GM23338 (cell line): Measurements from ENCODE around the gene SYNE1. TPM values are rescaled to one million over a fixed set of nuclear protein-coding genes. Genes with fewer than 3 reads are reported as not detected.

ENCODE experiments used
- ATAC-seq: fragments of 200-7000 bp; cut with Tn5 transposase; 3 replicates; pipeline ENCODE4 v1.9.1; 2020
- DNase-seq: peaks from one replicate; pipeline ENCODE4 v3.0.0-alpha.2; 2015; ENCODE audit warnings: low spot score
- H2AFZ ChIP-seq: fragments of 200-600 bp; sonication (generic); 2 replicates; pipeline ENCODE4 v1.8.0; 2016; ENCODE audit warnings: antibody characterized with exemption, mild to moderate bottlenecking, moderate library complexity
- H3F3A ChIP-seq: fragments of 200-600 bp; sonication (generic); replicated peaks from 2 replicates; pipeline ENCODE4 v1.8.0; 2017; ENCODE audit warnings: antibody characterized with exemption, mixed run types, low read depth
- H3K27ac ChIP-seq: fragments of 200-600 bp; sonication (generic); 2 replicates; pipeline ENCODE4 v1.6.1; 2016; ENCODE audit warnings: low read depth
- H3K27me3 ChIP-seq: fragments of 200-600 bp; sonication (generic); 2 replicates; pipeline ENCODE4 v1.8.0; 2016; ENCODE audit warnings: mild to moderate bottlenecking, mixed run types, moderate library complexity; ENCODE audit not compliant: insufficient read depth
- H3K36me3 ChIP-seq: fragments of 200-600 bp; sonication (generic); 2 replicates; pipeline ENCODE4 v1.8.0; 2016; ENCODE audit warnings: mild to moderate bottlenecking; ENCODE audit not compliant: insufficient read depth
- H3K4me1 ChIP-seq: fragments of 200-600 bp; sonication (generic); 2 replicates; pipeline ENCODE4 v1.8.0; 2016; ENCODE audit warnings: mild to moderate bottlenecking, moderate library complexity; ENCODE audit not compliant: insufficient read depth
- H3K4me2 ChIP-seq: fragments of 200-600 bp; sonication (generic); 2 replicates; pipeline ENCODE4 v1.7.1; 2017; ENCODE audit warnings: mixed run types
- H3K4me3 ChIP-seq: fragments of 200-600 bp; sonication (generic); 2 replicates; pipeline ENCODE4 v1.6.1; 2016; ENCODE audit warnings: mixed run types
- H3K79me2 ChIP-seq: fragments of 200-600 bp; sonication (generic); replicated peaks from 2 replicates; pipeline ENCODE4 v1.8.0; 2017; ENCODE audit warnings: mild to moderate bottlenecking; ENCODE audit not compliant: insufficient read depth
- H3K9me2 ChIP-seq: fragments of 200-600 bp; sonication (generic); 2 replicates; pipeline ENCODE4 v1.8.0; 2017; ENCODE audit not compliant: insufficient read depth
- H4K20me1 ChIP-seq: fragments of 200-600 bp; sonication (generic); replicated peaks from 2 replicates; pipeline ENCODE4 v1.8.0; 2017; ENCODE audit warnings: mild to moderate bottlenecking; ENCODE audit not compliant: insufficient read depth
- H3K27ac Mint-ChIP-seq: 2 replicates; pipeline ENCODE4 v1.8.0; 2020; ENCODE audit warnings: inconsistent platforms, mild to moderate bottlenecking, moderate library complexity, mixed read lengths
- H3K27me3 Mint-ChIP-seq: 3 replicates; pipeline ENCODE4 v1.8.0; 2022; ENCODE audit warnings: low read depth, mild to moderate bottlenecking, moderate library complexity, mixed read lengths, inconsistent platforms; ENCODE audit not compliant: insufficient read depth, poor library complexity
- H3K36me3 Mint-ChIP-seq: 3 replicates; pipeline ENCODE4 v1.8.0; 2021; ENCODE audit warnings: low read depth, mild to moderate bottlenecking, inconsistent platforms, moderate library complexity, mixed read lengths
- H3K4me1 Mint-ChIP-seq: 3 replicates; pipeline ENCODE4 v1.8.0; 2020; ENCODE audit warnings: mild to moderate bottlenecking, inconsistent platforms, mixed read lengths
- H3K4me3 Mint-ChIP-seq: 3 replicates; pipeline ENCODE4 v1.8.0; 2021; ENCODE audit warnings: moderate library complexity, mild to moderate bottlenecking, inconsistent platforms, mixed read lengths
- H3K9me3 Mint-ChIP-seq: 3 replicates; pipeline ENCODE4 v1.8.0; 2020; ENCODE audit warnings: moderate library complexity, mild to moderate bottlenecking, inconsistent platforms, mixed read lengths
- CREB1 ChIP-seq: fragments of 250-450 bp; sonication (Bioruptor Pico); IDR thresholded peaks from 2 replicates; pipeline ENCODE4 v1.5.0; 2020; ENCODE audit warnings: low read depth, mild to moderate bottlenecking, moderate library complexity
- EZH2 ChIP-seq: fragments of 200-600 bp; sonication (generic); IDR thresholded peaks from one replicate; pipeline ENCODE4 v1.8.0; 2017; ENCODE audit warnings: antibody characterized with exemption, mild to moderate bottlenecking, low read depth; ENCODE audit not compliant: unreplicated experiment
- EZH2phosphoT487 ChIP-seq: fragments of 200-600 bp; sonication (generic); IDR thresholded peaks from one replicate; pipeline ENCODE4 v1.8.1; 2018; ENCODE audit warnings: antibody characterized with exemption; ENCODE audit not compliant: unreplicated experiment
- JUNB ChIP-seq: IDR thresholded peaks from one replicate; pipeline ENCODE4 v1.6.1; 2016; ENCODE audit warnings: antibody characterized with exemption; ENCODE audit not compliant: unreplicated experiment
- NANOG ChIP-seq: IDR thresholded peaks from 2 replicates; pipeline ENCODE4 v1.6.1; 2016; ENCODE audit warnings: antibody characterized with exemption, borderline replicate concordance
- POLR2AphosphoS5 ChIP-seq: IDR thresholded peaks from 2 replicates; pipeline ENCODE4 v1.6.1; 2016; ENCODE audit warnings: antibody characterized with exemption, low read depth
- STAT1 ChIP-seq: IDR thresholded peaks from one replicate; pipeline ENCODE4 v1.6.1; 2016; ENCODE audit warnings: antibody characterized with exemption; ENCODE audit not compliant: unreplicated experiment
- ZNF114 ChIP-seq: fragments of 250-450 bp; sonication (Bioruptor Pico); IDR thresholded peaks from 2 replicates; pipeline ENCODE4 v1.5.0; 2020; ENCODE audit warnings: mild to moderate bottlenecking, moderate library complexity
- ZNF331 ChIP-seq: fragments of 250-450 bp; sonication (Bioruptor Pico); IDR thresholded peaks from 2 replicates; pipeline ENCODE4 v1.5.0; 2020; ENCODE audit warnings: low read depth, mild to moderate bottlenecking, moderate library complexity
- polyA plus RNA-seq: library from polyadenylated mRNA; unstranded; fragments of >200 nt; fragmentation: Nextera tagmentation; extraction: Ambion mirVana; gene quantifications from 2 replicates; pipeline ENCODE4 v1.2.1, GENCODE V29; 2016
- total RNA-seq: library from RNA; depleted of rRNA; stranded (reverse); fragments of >200 nt; shearing (Covaris generic); gene quantifications from 2 replicates; pipeline ENCODE4 v1.2.3, GENCODE V29; 2014
- TF ChIP-seq, protein P1 (sequence below): IDR thresholded peaks from one replicate; pipeline ENCODE4 v1.6.1; 2018; ENCODE audit warnings: antibody characterized with exemption; ENCODE audit not compliant: unreplicated experiment
- TF ChIP-seq, protein P2 (sequence below), 2 experiments: fragments of 200-600 bp in 1 of 2; sonication (generic) in 1 of 2; conservative IDR thresholded peaks; 2 replicates each; pipeline versions ENCODE4 v1.5.1 to v1.6.1; 2016 to 2017; ENCODE audit warnings: antibody characterized with exemption in 2 of 2, low read depth in 2 of 2, mild to moderate bottlenecking in 2 of 2, moderate library complexity in 1 of 2
- TF ChIP-seq, protein P3 (sequence below): IDR thresholded peaks from 2 replicates; pipeline ENCODE4 v1.6.1; 2016; ENCODE audit warnings: antibody characterized with exemption
- TF ChIP-seq, protein P4 (sequence below): fragments of 250-450 bp; sonication (Bioruptor Pico); IDR thresholded peaks from 2 replicates; pipeline ENCODE4 v1.5.0; 2020; ENCODE audit warnings: mild to moderate bottlenecking, moderate library complexity

Gene SYNE1
- total and polyA plus RNA-seq, 2 experiments from 2014 or later, result 3.9 to 13.6 TPM

DNA sequence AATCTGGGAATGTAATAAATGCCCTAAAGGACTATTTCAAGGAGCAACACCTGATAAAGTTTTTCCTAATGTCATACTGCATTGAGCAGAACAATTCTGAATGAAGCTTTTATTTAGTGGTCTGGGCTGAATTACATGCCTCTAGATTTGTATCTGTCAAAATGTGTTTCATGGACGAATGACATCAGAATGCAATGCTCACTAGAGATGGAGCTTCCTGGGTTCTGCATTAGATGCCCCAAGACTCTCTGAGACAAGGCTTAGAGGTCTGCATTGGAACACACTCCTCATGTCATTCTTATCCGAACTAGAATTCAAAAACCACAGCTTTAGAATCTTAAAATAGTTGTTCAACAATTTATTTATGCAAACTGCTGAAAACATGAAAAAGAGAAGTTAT lies 62.0 kb downstream of the SYNE1 start:
- H3K4me1 Mint-ChIP-seq, result peaks cover 18% of the 10 kb centered on the region
- no peak overlapping the region for H3K27ac Mint-ChIP-seq
- no peaks in the 10 kb centered on the region for H3K9me3 Mint-ChIP-seq
- Histone ChIP-seq H3K27me3 (no peaks in the 10 kb centered on the region), H3K4me3 (no peak overlapping the region), H3K9me2 (no peaks in the 10 kb centered on the region), H2AFZ (no peak overlapping the region), H3K79me2 (no peaks in the 10 kb centered on the region), H3F3A (no peaks in the 10 kb centered on the region), H3K4me1 (peaks cover 22% of the 10 kb centered on the region; the same call in 1 of the 2 replicates), H3K27ac (no peak overlapping the region), H4K20me1 (no peaks in the 10 kb centered on the region), H3K4me2 (no peak overlapping the region), H3K36me3 (no peaks in the 10 kb centered on the region)
- no peaks in the 10 kb centered on the region for H3K36me3 Mint-ChIP-seq
- ATAC-seq (no peak), DNase-seq (no peak)
- no peaks in the 10 kb centered on the region for H3K27me3 Mint-ChIP-seq
- no peak overlapping the region for H3K4me3 Mint-ChIP-seq
- TF ChIP-seq EZH2 (no peak), EZH2phosphoT487 (no peak), ZNF114 (CRISPR knock-in tag) (no peak), ZNF331 (CRISPR knock-in tag) (no peak), CREB1 (CRISPR knock-in tag) (no peak), NANOG (no peak), STAT1 (no peak), POLR2AphosphoS5 (no peak), JUNB (no peak)
- TF ChIP-seq, protein P1, sequence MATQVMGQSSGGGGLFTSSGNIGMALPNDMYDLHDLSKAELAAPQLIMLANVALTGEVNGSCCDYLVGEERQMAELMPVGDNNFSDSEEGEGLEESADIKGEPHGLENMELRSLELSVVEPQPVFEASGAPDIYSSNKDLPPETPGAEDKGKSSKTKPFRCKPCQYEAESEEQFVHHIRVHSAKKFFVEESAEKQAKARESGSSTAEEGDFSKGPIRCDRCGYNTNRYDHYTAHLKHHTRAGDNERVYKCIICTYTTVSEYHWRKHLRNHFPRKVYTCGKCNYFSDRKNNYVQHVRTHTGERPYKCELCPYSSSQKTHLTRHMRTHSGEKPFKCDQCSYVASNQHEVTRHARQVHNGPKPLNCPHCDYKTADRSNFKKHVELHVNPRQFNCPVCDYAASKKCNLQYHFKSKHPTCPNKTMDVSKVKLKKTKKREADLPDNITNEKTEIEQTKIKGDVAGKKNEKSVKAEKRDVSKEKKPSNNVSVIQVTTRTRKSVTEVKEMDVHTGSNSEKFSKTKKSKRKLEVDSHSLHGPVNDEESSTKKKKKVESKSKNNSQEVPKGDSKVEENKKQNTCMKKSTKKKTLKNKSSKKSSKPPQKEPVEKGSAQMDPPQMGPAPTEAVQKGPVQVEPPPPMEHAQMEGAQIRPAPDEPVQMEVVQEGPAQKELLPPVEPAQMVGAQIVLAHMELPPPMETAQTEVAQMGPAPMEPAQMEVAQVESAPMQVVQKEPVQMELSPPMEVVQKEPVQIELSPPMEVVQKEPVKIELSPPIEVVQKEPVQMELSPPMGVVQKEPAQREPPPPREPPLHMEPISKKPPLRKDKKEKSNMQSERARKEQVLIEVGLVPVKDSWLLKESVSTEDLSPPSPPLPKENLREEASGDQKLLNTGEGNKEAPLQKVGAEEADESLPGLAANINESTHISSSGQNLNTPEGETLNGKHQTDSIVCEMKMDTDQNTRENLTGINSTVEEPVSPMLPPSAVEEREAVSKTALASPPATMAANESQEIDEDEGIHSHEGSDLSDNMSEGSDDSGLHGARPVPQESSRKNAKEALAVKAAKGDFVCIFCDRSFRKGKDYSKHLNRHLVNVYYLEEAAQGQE, result no peak
- TF ChIP-seq, protein P2, sequence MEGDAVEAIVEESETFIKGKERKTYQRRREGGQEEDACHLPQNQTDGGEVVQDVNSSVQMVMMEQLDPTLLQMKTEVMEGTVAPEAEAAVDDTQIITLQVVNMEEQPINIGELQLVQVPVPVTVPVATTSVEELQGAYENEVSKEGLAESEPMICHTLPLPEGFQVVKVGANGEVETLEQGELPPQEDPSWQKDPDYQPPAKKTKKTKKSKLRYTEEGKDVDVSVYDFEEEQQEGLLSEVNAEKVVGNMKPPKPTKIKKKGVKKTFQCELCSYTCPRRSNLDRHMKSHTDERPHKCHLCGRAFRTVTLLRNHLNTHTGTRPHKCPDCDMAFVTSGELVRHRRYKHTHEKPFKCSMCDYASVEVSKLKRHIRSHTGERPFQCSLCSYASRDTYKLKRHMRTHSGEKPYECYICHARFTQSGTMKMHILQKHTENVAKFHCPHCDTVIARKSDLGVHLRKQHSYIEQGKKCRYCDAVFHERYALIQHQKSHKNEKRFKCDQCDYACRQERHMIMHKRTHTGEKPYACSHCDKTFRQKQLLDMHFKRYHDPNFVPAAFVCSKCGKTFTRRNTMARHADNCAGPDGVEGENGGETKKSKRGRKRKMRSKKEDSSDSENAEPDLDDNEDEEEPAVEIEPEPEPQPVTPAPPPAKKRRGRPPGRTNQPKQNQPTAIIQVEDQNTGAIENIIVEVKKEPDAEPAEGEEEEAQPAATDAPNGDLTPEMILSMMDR (conservative IDR thresholded peaks at IDR 0.05; ENCODE audit: low read depth in 2 of 2), result no peak
- TF ChIP-seq, protein P3, sequence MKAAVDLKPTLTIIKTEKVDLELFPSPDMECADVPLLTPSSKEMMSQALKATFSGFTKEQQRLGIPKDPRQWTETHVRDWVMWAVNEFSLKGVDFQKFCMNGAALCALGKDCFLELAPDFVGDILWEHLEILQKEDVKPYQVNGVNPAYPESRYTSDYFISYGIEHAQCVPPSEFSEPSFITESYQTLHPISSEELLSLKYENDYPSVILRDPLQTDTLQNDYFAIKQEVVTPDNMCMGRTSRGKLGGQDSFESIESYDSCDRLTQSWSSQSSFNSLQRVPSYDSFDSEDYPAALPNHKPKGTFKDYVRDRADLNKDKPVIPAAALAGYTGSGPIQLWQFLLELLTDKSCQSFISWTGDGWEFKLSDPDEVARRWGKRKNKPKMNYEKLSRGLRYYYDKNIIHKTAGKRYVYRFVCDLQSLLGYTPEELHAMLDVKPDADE, result no peak
- TF ChIP-seq, protein P4, sequence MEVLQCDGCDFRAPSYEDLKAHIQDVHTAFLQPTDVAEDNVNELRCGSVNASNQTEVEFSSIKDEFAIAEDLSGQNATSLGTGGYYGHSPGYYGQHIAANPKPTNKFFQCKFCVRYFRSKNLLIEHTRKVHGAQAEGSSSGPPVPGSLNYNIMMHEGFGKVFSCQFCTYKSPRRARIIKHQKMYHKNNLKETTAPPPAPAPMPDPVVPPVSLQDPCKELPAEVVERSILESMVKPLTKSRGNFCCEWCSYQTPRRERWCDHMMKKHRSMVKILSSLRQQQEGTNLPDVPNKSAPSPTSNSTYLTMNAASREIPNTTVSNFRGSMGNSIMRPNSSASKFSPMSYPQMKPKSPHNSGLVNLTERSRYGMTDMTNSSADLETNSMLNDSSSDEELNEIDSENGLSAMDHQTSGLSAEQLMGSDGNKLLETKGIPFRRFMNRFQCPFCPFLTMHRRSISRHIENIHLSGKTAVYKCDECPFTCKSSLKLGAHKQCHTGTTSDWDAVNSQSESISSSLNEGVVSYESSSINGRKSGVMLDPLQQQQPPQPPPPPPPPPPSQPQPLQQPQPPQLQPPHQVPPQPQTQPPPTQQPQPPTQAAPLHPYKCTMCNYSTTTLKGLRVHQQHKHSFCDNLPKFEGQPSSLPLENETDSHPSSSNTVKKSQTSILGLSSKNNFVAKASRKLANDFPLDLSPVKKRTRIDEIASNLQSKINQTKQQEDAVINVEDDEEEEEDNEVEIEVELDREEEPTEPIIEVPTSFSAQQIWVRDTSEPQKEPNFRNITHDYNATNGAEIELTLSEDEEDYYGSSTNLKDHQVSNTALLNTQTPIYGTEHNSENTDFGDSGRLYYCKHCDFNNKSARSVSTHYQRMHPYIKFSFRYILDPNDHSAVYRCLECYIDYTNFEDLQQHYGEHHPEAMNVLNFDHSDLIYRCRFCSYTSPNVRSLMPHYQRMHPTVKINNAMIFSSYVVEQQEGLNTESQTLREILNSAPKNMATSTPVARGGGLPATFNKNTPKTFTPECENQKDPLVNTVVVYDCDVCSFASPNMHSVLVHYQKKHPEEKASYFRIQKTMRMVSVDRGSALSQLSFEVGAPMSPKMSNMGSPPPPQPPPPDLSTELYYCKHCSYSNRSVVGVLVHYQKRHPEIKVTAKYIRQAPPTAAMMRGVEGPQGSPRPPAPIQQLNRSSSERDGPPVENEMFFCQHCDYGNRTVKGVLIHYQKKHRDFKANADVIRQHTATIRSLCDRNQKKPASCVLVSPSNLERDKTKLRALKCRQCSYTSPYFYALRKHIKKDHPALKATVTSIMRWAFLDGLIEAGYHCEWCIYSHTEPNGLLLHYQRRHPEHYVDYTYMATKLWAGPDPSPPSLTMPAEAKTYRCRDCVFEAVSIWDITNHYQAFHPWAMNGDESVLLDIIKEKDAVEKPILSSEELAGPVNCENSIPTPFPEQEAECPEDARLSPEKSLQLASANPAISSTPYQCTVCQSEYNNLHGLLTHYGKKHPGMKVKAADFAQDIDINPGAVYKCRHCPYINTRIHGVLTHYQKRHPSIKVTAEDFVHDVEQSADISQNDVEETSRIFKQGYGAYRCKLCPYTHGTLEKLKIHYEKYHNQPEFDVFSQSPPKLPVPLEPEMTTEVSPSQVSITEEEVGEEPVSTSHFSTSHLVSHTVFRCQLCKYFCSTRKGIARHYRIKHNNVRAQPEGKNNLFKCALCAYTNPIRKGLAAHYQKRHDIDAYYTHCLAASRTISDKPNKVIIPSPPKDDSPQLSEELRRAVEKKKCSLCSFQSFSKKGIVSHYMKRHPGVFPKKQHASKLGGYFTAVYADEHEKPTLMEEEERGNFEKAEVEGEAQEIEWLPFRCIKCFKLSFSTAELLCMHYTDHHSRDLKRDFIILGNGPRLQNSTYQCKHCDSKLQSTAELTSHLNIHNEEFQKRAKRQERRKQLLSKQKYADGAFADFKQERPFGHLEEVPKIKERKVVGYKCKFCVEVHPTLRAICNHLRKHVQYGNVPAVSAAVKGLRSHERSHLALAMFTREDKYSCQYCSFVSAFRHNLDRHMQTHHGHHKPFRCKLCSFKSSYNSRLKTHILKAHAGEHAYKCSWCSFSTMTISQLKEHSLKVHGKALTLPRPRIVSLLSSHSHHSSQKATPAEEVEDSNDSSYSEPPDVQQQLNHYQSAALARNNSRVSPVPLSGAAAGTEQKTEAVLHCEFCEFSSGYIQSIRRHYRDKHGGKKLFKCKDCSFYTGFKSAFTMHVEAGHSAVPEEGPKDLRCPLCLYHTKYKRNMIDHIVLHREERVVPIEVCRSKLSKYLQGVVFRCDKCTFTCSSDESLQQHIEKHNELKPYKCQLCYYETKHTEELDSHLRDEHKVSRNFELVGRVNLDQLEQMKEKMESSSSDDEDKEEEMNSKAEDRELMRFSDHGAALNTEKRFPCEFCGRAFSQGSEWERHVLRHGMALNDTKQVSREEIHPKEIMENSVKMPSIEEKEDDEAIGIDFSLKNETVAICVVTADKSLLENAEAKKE (CRISPR knock-in tag), result no peak
